Astrocyte (in vitro differentiated cells and primary cell): ENCODE results near the gene UNG. TPM values are rescaled to one million over a fixed set of nuclear protein-coding genes. Genes with fewer than 3 reads are reported as not detected.

Source experiments
- DNase-seq: peaks from one replicate; pipeline ENCODE4 v3.0.0-alpha.2; 2010; ENCODE audit warnings: low read depth
- FAIRE-seq: peaks from 2 replicates; lab custom pipeline; 2011; peaks lifted over from hg19 to GRCh38; lab: Jason Lieb, UNC
- H2AFZ ChIP-seq: 2 replicates; pipeline ENCODE4 v1.6.0; 2012; ENCODE audit warnings: low read depth, low read length, inconsistent platforms
- H3K27ac ChIP-seq: 2 replicates; pipeline ENCODE4 v1.5.1; 2011; ENCODE audit warnings: low read depth, low read length, inconsistent platforms
- H3K27me3 ChIP-seq: 2 replicates; pipeline ENCODE4 v1.6.0; 2011; ENCODE audit warnings: low read length, inconsistent platforms; ENCODE audit not compliant: insufficient read depth
- H3K36me3 ChIP-seq: 2 replicates; pipeline ENCODE4 v1.5.1; 2011; ENCODE audit warnings: low read length, inconsistent platforms; ENCODE audit not compliant: insufficient read depth
- H3K4me1 ChIP-seq: 2 replicates; pipeline ENCODE4 v1.5.1; 2011; ENCODE audit warnings: low read length, inconsistent platforms; ENCODE audit not compliant: insufficient read depth
- H3K4me2 ChIP-seq: 2 replicates; pipeline ENCODE4 v1.6.0; 2012; ENCODE audit warnings: low read length, inconsistent platforms
- H3K4me3 ChIP-seq: 2 replicates; pipeline ENCODE4 v1.5.1; 2011; ENCODE audit warnings: low read depth, mild to moderate bottlenecking, low read length, inconsistent platforms; ENCODE audit not compliant: insufficient read depth
- H3K79me2 ChIP-seq: 2 replicates; pipeline ENCODE4 v1.6.0; 2012; ENCODE audit warnings: mild to moderate bottlenecking, low read length, inconsistent platforms; ENCODE audit not compliant: insufficient read depth
- H3K9ac ChIP-seq: 2 replicates; pipeline ENCODE4 v1.6.0; 2012; ENCODE audit warnings: mild to moderate bottlenecking, low read length, inconsistent platforms
- H3K9me3 ChIP-seq: 2 replicates; pipeline ENCODE4 v1.5.1; 2012; ENCODE audit warnings: low read depth, mild to moderate bottlenecking, low read length, inconsistent platforms; ENCODE audit not compliant: insufficient read depth
- H4K20me1 ChIP-seq: 2 replicates; pipeline ENCODE4 v1.6.0; 2012; ENCODE audit warnings: low read length, inconsistent platforms; ENCODE audit not compliant: insufficient read depth
- H3K27ac Mint-ChIP-seq: one replicate; pipeline ENCODE4 v1.8.0; 2021; ENCODE audit warnings: mild to moderate bottlenecking, mixed read lengths; ENCODE audit not compliant: unreplicated experiment
- H3K27me3 Mint-ChIP-seq: one replicate; pipeline ENCODE4 v1.8.0; 2021; ENCODE audit warnings: low read depth, mixed read lengths; ENCODE audit not compliant: unreplicated experiment
- H3K36me3 Mint-ChIP-seq: one replicate; pipeline ENCODE4 v1.8.0; 2021; ENCODE audit warnings: low read depth, mixed read lengths; ENCODE audit not compliant: unreplicated experiment
- H3K4me1 Mint-ChIP-seq: one replicate; pipeline ENCODE4 v1.8.0; 2021; ENCODE audit warnings: low read depth, mixed read lengths; ENCODE audit not compliant: unreplicated experiment
- H3K4me3 Mint-ChIP-seq: one replicate; pipeline ENCODE4 v1.8.0; 2021; ENCODE audit warnings: mild to moderate bottlenecking, moderate library complexity, mixed read lengths; ENCODE audit not compliant: unreplicated experiment
- H3K9me3 Mint-ChIP-seq: one replicate; pipeline ENCODE4 v1.8.0; 2021; ENCODE audit warnings: mild to moderate bottlenecking, mixed read lengths; ENCODE audit not compliant: unreplicated experiment
- EZH2 ChIP-seq: IDR thresholded peaks from 2 replicates; pipeline ENCODE4 v1.6.1; 2012; ENCODE audit warnings: mild to moderate bottlenecking, low read length, inconsistent platforms; ENCODE audit not compliant: insufficient read depth
- total RNA-seq: library from RNA; stranded (reverse); gene quantifications from 2 replicates; pipeline ENCODE4 v1.2.1, GENCODE V29; 2021
- TF ChIP-seq, protein P1 (sequence below): IDR thresholded peaks from 2 replicates; pipeline ENCODE4 v1.5.1; 2011; ENCODE audit warnings: low read depth, mild to moderate bottlenecking, inconsistent platforms, low read length, moderate library complexity; ENCODE audit not compliant: insufficient read depth

Gene UNG
- total RNA-seq, 1 donor from 2014 or later = 21.9 TPM

DNA sequence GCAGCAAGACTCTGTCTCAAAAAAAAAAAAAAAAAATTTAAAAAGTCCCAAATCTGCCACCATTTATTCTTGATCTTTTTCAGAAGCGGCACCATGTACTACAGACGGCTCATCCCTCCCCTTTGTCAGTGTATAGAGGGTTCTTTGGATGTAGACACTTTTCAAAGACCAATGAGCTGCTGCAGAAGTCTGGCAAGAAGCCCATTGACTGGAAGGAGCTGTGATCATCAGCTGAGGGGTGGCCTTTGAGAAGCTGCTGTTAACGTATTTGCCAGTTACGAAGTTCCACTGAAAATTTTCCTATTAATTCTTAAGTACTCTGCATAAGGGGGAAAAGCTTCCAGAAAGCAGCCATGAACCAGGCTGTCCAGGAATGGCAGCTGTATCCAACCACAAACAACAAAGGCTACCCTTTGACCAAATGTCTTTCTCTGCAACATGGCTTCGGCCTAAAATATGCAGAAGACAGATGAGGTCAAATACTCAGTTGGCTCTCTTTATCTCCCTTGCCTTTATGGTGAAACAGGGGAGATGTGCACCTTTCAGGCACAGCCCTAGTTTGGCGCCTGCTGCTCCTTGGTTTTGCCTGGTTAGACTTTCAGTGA is 12.5 kb downstream of the UNG start:
- FAIRE-seq (no peak), DNase-seq (no peak)
- Histone ChIP-seq H3K9ac (no peak overlapping the region), H3K27ac (no peak overlapping the region), H3K9me3 (no peaks in the 10 kb centered on the region), H3K79me2 (no peaks in the 10 kb centered on the region), H3K4me2 (no peak overlapping the region), H3K4me3 (no peak overlapping the region), H3K4me1 (peaks cover 9% of the 10 kb centered on the region), H2AFZ (no peak overlapping the region), H3K27me3 (no peaks in the 10 kb centered on the region), H3K36me3 (peaks cover 14% of the 10 kb centered on the region), H4K20me1 (peaks cover 8% of the 10 kb centered on the region)
- H3K9me3 Mint-ChIP-seq = no peaks in the 10 kb centered on the region
- no peak overlapping the region for H3K27ac Mint-ChIP-seq
- H3K4me3 Mint-ChIP-seq = no peak overlapping the region
- peaks cover 6% of the 10 kb centered on the region for H3K36me3 Mint-ChIP-seq
- no peaks in the 10 kb centered on the region for H3K27me3 Mint-ChIP-seq
- H3K4me1 Mint-ChIP-seq = peaks cover 5% of the 10 kb centered on the region
- no peak for TF ChIP-seq EZH2
- TF ChIP-seq, protein P1, sequence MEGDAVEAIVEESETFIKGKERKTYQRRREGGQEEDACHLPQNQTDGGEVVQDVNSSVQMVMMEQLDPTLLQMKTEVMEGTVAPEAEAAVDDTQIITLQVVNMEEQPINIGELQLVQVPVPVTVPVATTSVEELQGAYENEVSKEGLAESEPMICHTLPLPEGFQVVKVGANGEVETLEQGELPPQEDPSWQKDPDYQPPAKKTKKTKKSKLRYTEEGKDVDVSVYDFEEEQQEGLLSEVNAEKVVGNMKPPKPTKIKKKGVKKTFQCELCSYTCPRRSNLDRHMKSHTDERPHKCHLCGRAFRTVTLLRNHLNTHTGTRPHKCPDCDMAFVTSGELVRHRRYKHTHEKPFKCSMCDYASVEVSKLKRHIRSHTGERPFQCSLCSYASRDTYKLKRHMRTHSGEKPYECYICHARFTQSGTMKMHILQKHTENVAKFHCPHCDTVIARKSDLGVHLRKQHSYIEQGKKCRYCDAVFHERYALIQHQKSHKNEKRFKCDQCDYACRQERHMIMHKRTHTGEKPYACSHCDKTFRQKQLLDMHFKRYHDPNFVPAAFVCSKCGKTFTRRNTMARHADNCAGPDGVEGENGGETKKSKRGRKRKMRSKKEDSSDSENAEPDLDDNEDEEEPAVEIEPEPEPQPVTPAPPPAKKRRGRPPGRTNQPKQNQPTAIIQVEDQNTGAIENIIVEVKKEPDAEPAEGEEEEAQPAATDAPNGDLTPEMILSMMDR = no peak

- Mint-ChIP-seq H3K4me3 (peak overlapping the region; percentile 24), H3K4me1 (peaks cover 12% of the 10 kb centered on the region), H3K36me3 (peaks cover 3% of the 10 kb centered on the region), H3K27ac (no peak overlapping the region), H3K27me3 (no peaks in the 10 kb centered on the region), H3K9me3 (no peaks in the 10 kb centered on the region)
- Histone ChIP-seq H3K4me2 (peak overlapping the region; percentile 94), H3K79me2 (no peaks in the 10 kb centered on the region), H3K9me3 (no peaks in the 10 kb centered on the region), H3K9ac (peak overlapping the region; percentile 84), H3K4me1 (peaks cover 9% of the 10 kb centered on the region), H2AFZ (peak overlapping the region; percentile 95), H4K20me1 (no peaks in the 10 kb centered on the region), H3K27ac (peak overlapping the region; percentile 78), H3K36me3 (peaks cover 12% of the 10 kb centered on the region), H3K4me3 (peak overlapping the region; percentile 68), H3K27me3 (no peaks in the 10 kb centered on the region)
- TF ChIP-seq, protein P1 = no peak
- no peak for TF ChIP-seq EZH2
- DNase-seq (peak; percentile 69), FAIRE-seq (no peak)
Measured at GRCh38 chr12:109110988-109111495, 13.6 kb downstream of the UNG start.

DNA sequence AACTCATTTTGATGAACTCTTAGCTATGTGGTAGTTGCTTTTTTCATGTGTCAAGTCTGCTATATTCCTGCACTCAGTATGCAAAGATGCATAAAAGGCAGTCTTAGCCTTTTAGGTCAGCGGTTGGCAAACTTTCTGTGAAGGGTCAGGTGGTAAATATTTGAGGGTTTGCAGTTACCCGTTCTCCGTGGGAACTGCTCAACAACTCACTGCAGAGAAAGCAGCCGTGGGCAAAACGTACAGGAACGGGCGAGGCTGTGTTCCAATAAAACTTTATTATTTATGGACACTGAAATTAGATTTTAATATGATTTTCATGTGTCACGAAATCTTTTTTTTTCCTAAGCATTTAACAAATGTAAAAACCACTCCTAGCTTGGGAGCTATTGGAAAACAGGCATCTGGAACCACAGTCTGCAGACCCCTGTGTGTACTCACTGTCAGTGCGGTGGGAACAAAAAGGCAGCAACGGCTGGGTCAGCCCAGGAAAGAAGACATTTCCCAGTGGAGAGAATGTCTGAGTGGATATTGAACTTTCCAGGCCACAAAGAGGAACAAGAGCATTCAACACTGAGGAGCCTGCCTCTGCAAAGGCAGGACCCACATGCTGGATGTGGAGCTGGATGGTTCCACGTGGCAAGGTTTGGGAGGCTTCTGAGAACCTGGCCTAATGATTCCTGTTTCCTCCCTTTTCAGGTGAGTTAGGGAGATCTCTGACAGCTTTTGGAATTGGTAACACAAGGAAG is 15.5 kb downstream of the UNG start:
- H3K9me3 ChIP-seq = no peaks in the 10 kb centered on the region
- no peak for DNase-seq
- no peak overlapping the region for H3K4me3 ChIP-seq
- no peak for FAIRE-seq
- H3K27me3 ChIP-seq = no peaks in the 10 kb centered on the region
- Mint-ChIP-seq H3K9me3 (no peaks in the 10 kb centered on the region), H3K4me3 (no peak overlapping the region), H3K27ac (no peak overlapping the region), H3K36me3 (peaks cover 3% of the 10 kb centered on the region), H3K4me1 (peaks cover 13% of the 10 kb centered on the region), H3K27me3 (no peaks in the 10 kb centered on the region)
- no peak overlapping the region for H3K9ac ChIP-seq
- H3K4me1 ChIP-seq = peaks cover 9% of the 10 kb centered on the region
- H3K79me2 ChIP-seq = no peaks in the 10 kb centered on the region
- H2AFZ ChIP-seq = no peak overlapping the region
- no peak overlapping the region for H3K4me2 ChIP-seq
- H3K36me3 ChIP-seq = peaks cover 7% of the 10 kb centered on the region
- no peak overlapping the region for H3K27ac ChIP-seq
- no peak for TF ChIP-seq EZH2
- TF ChIP-seq, protein P1 = no peak
- H4K20me1 ChIP-seq = no peaks in the 10 kb centered on the region
